Rectal smooth muscle tissue (tissue), 1 donor: Measurements from ENCODE around the gene CPEB4.

ENCODE experiments used
- H3K27ac ChIP-seq: one replicate; pipeline ENCODE4 v1.7.0; 2013; ENCODE audit warnings: low read depth, low read length, inconsistent platforms
- H3K27me3 ChIP-seq: one replicate; pipeline ENCODE4 v1.7.0; 2013; ENCODE audit warnings: low read length; ENCODE audit not compliant: control insufficient read depth, insufficient read depth
- H3K36me3 ChIP-seq: one replicate; pipeline ENCODE4 v1.7.0; 2013; ENCODE audit warnings: low read length; ENCODE audit not compliant: control insufficient read depth, insufficient read depth
- H3K4me1 ChIP-seq: one replicate; pipeline ENCODE4 v1.7.0; 2013; ENCODE audit warnings: low read length; ENCODE audit not compliant: control insufficient read depth, insufficient read depth
- H3K4me3 ChIP-seq: one replicate; pipeline ENCODE4 v1.7.0; 2013; ENCODE audit warnings: low read length
- H3K9ac ChIP-seq: one replicate; pipeline ENCODE4 v1.7.0; 2013; ENCODE audit warnings: low read length

CPEB4 gene

GRCh38 chr5:173950829-173951228, 62.7 kb downstream of the CPEB4 start:
- Histone ChIP-seq H3K36me3 (peaks cover 16% of the 10 kb centered on the region), H3K27me3 (no peaks in the 10 kb centered on the region), H3K9ac (no peak overlapping the region), H3K27ac (no peak overlapping the region), H3K4me1 (no peaks in the 10 kb centered on the region), H3K4me3 (no peak overlapping the region)

- Histone ChIP-seq H3K4me1 (no peaks in the 10 kb centered on the region), H3K9ac (no peak overlapping the region), H3K4me3 (no peak overlapping the region), H3K27me3 (no peaks in the 10 kb centered on the region), H3K27ac (no peak overlapping the region), H3K36me3 (peaks cover 8% of the 10 kb centered on the region)
Measured at GRCh38 chr5:173953528-173954090, 65.5 kb downstream of the CPEB4 start.

GRCh38 chr5:173954671-173955521, 66.7 kb downstream of the CPEB4 start:
- no peaks in the 10 kb centered on the region for H3K27me3 ChIP-seq
- H3K4me3 ChIP-seq: no peak overlapping the region
- H3K36me3 ChIP-seq: peaks cover 8% of the 10 kb centered on the region
- H3K27ac ChIP-seq: no peak overlapping the region
- H3K9ac ChIP-seq: no peak overlapping the region
- H3K4me1 ChIP-seq: no peaks in the 10 kb centered on the region

GRCh38 chr5:173960986-173961385, 72.8 kb downstream of the CPEB4 start:
- H3K9ac ChIP-seq: no peak overlapping the region
- no peaks in the 10 kb centered on the region for H3K27me3 ChIP-seq
- no peaks in the 10 kb centered on the region for H3K36me3 ChIP-seq
- H3K27ac ChIP-seq: no peak overlapping the region
- no peaks in the 10 kb centered on the region for H3K4me1 ChIP-seq
- no peak overlapping the region for H3K4me3 ChIP-seq

- H3K4me1 ChIP-seq: no peaks in the 10 kb centered on the region
- no peak overlapping the region for H3K4me3 ChIP-seq
- H3K36me3 ChIP-seq: no peaks in the 10 kb centered on the region
- H3K27ac ChIP-seq: no peak overlapping the region
- no peaks in the 10 kb centered on the region for H3K27me3 ChIP-seq
- no peak overlapping the region for H3K9ac ChIP-seq
Measured at GRCh38 chr5:173961418-173961817, 73.3 kb downstream of the CPEB4 start.

- H3K27ac ChIP-seq: no peak overlapping the region
- no peaks in the 10 kb centered on the region for H3K27me3 ChIP-seq
- H3K36me3 ChIP-seq: no peaks in the 10 kb centered on the region
- no peak overlapping the region for H3K9ac ChIP-seq
- H3K4me1 ChIP-seq: no peaks in the 10 kb centered on the region
- H3K4me3 ChIP-seq: no peak overlapping the region
Measured at GRCh38 chr5:173962436-173962972, 74.4 kb downstream of the CPEB4 start.

- Histone ChIP-seq H3K4me3 (peak overlapping the region; percentile 22), H3K27me3 (no peaks in the 10 kb centered on the region), H3K27ac (no peak overlapping the region), H3K4me1 (no peaks in the 10 kb centered on the region), H3K36me3 (no peaks in the 10 kb centered on the region), H3K9ac (no peak overlapping the region)
Measured at GRCh38 chr5:173963182-173963838, 75.2 kb downstream of the CPEB4 start.

- no peaks in the 10 kb centered on the region for H3K4me1 ChIP-seq
- no peaks in the 10 kb centered on the region for H3K36me3 ChIP-seq
- no peak overlapping the region for H3K9ac ChIP-seq
- peak overlapping the region; percentile 22 for H3K4me3 ChIP-seq
- H3K27ac ChIP-seq: no peak overlapping the region
- no peaks in the 10 kb centered on the region for H3K27me3 ChIP-seq
Measured at GRCh38 chr5:173963867-173964441, 75.8 kb downstream of the CPEB4 start.

- no peak overlapping the region for H3K4me3 ChIP-seq
- no peak overlapping the region for H3K9ac ChIP-seq
- H3K36me3 ChIP-seq: no peaks in the 10 kb centered on the region
- no peaks in the 10 kb centered on the region for H3K27me3 ChIP-seq
- no peak overlapping the region for H3K27ac ChIP-seq
- no peaks in the 10 kb centered on the region for H3K4me1 ChIP-seq
Measured at GRCh38 chr5:173964506-173964905, 76.4 kb downstream of the CPEB4 start.

- Histone ChIP-seq H3K9ac (no peak overlapping the region), H3K36me3 (no peaks in the 10 kb centered on the region), H3K27ac (no peak overlapping the region), H3K27me3 (no peaks in the 10 kb centered on the region), H3K4me3 (no peak overlapping the region), H3K4me1 (no peaks in the 10 kb centered on the region)
Measured at GRCh38 chr5:173967241-173967640, 79.1 kb downstream of the CPEB4 start.

- Histone ChIP-seq H3K4me3 (no peak overlapping the region), H3K27ac (no peak overlapping the region), H3K27me3 (no peaks in the 10 kb centered on the region), H3K4me1 (no peaks in the 10 kb centered on the region), H3K9ac (no peak overlapping the region), H3K36me3 (no peaks in the 10 kb centered on the region)
Measured at GRCh38 chr5:173968154-173968797, 80.1 kb downstream of the CPEB4 start.
